GM23338 (cell line): ENCODE measurements around the gene SUPT5H. TPM values are rescaled to one million over a fixed set of nuclear protein-coding genes. Genes with fewer than 3 reads are reported as not detected.

Source experiments
- ATAC-seq: fragments of 200-7000 bp; cut with Tn5 transposase; 3 replicates; pipeline ENCODE4 v1.9.1; 2020
- DNase-seq: peaks from one replicate; pipeline ENCODE4 v3.0.0-alpha.2; 2015; ENCODE audit warnings: low spot score
- H2AFZ ChIP-seq: fragments of 200-600 bp; sonication (generic); 2 replicates; pipeline ENCODE4 v1.8.0; 2016; ENCODE audit warnings: antibody characterized with exemption, mild to moderate bottlenecking, moderate library complexity
- H3F3A ChIP-seq: fragments of 200-600 bp; sonication (generic); replicated peaks from 2 replicates; pipeline ENCODE4 v1.8.0; 2017; ENCODE audit warnings: antibody characterized with exemption, mixed run types, low read depth
- H3K27ac ChIP-seq: fragments of 200-600 bp; sonication (generic); 2 replicates; pipeline ENCODE4 v1.6.1; 2016; ENCODE audit warnings: low read depth
- H3K27me3 ChIP-seq: fragments of 200-600 bp; sonication (generic); 2 replicates; pipeline ENCODE4 v1.8.0; 2016; ENCODE audit warnings: mild to moderate bottlenecking, mixed run types, moderate library complexity; ENCODE audit not compliant: insufficient read depth
- H3K36me3 ChIP-seq: fragments of 200-600 bp; sonication (generic); 2 replicates; pipeline ENCODE4 v1.8.0; 2016; ENCODE audit warnings: mild to moderate bottlenecking; ENCODE audit not compliant: insufficient read depth
- H3K4me1 ChIP-seq: fragments of 200-600 bp; sonication (generic); 2 replicates; pipeline ENCODE4 v1.8.0; 2016; ENCODE audit warnings: mild to moderate bottlenecking, moderate library complexity; ENCODE audit not compliant: insufficient read depth
- H3K4me2 ChIP-seq: fragments of 200-600 bp; sonication (generic); 2 replicates; pipeline ENCODE4 v1.7.1; 2017; ENCODE audit warnings: mixed run types
- H3K4me3 ChIP-seq: fragments of 200-600 bp; sonication (generic); 2 replicates; pipeline ENCODE4 v1.6.1; 2016; ENCODE audit warnings: mixed run types
- H3K79me2 ChIP-seq: fragments of 200-600 bp; sonication (generic); replicated peaks from 2 replicates; pipeline ENCODE4 v1.8.0; 2017; ENCODE audit warnings: mild to moderate bottlenecking; ENCODE audit not compliant: insufficient read depth
- H3K9me2 ChIP-seq: fragments of 200-600 bp; sonication (generic); 2 replicates; pipeline ENCODE4 v1.8.0; 2017; ENCODE audit not compliant: insufficient read depth
- H4K20me1 ChIP-seq: fragments of 200-600 bp; sonication (generic); replicated peaks from 2 replicates; pipeline ENCODE4 v1.8.0; 2017; ENCODE audit warnings: mild to moderate bottlenecking; ENCODE audit not compliant: insufficient read depth
- H3K27ac Mint-ChIP-seq: 2 replicates; pipeline ENCODE4 v1.8.0; 2020; ENCODE audit warnings: inconsistent platforms, mild to moderate bottlenecking, moderate library complexity, mixed read lengths
- H3K27me3 Mint-ChIP-seq: 3 replicates; pipeline ENCODE4 v1.8.0; 2022; ENCODE audit warnings: low read depth, mild to moderate bottlenecking, moderate library complexity, mixed read lengths, inconsistent platforms; ENCODE audit not compliant: insufficient read depth, poor library complexity
- H3K36me3 Mint-ChIP-seq: 3 replicates; pipeline ENCODE4 v1.8.0; 2021; ENCODE audit warnings: low read depth, mild to moderate bottlenecking, inconsistent platforms, moderate library complexity, mixed read lengths
- H3K4me1 Mint-ChIP-seq: 3 replicates; pipeline ENCODE4 v1.8.0; 2020; ENCODE audit warnings: mild to moderate bottlenecking, inconsistent platforms, mixed read lengths
- H3K4me3 Mint-ChIP-seq: 3 replicates; pipeline ENCODE4 v1.8.0; 2021; ENCODE audit warnings: moderate library complexity, mild to moderate bottlenecking, inconsistent platforms, mixed read lengths
- H3K9me3 Mint-ChIP-seq: 3 replicates; pipeline ENCODE4 v1.8.0; 2020; ENCODE audit warnings: moderate library complexity, mild to moderate bottlenecking, inconsistent platforms, mixed read lengths
- CREB1 ChIP-seq: fragments of 250-450 bp; sonication (Bioruptor Pico); IDR thresholded peaks from 2 replicates; pipeline ENCODE4 v1.5.0; 2020; ENCODE audit warnings: low read depth, mild to moderate bottlenecking, moderate library complexity
- ETS1 ChIP-seq: IDR thresholded peaks from 2 replicates; pipeline ENCODE4 v1.6.1; 2016; ENCODE audit warnings: antibody characterized with exemption
- EZH2 ChIP-seq: fragments of 200-600 bp; sonication (generic); IDR thresholded peaks from one replicate; pipeline ENCODE4 v1.8.0; 2017; ENCODE audit warnings: antibody characterized with exemption, mild to moderate bottlenecking, low read depth; ENCODE audit not compliant: unreplicated experiment
- JUNB ChIP-seq: IDR thresholded peaks from one replicate; pipeline ENCODE4 v1.6.1; 2016; ENCODE audit warnings: antibody characterized with exemption; ENCODE audit not compliant: unreplicated experiment
- NANOG ChIP-seq: IDR thresholded peaks from 2 replicates; pipeline ENCODE4 v1.6.1; 2016; ENCODE audit warnings: antibody characterized with exemption, borderline replicate concordance
- POLR2AphosphoS5 ChIP-seq: IDR thresholded peaks from 2 replicates; pipeline ENCODE4 v1.6.1; 2016; ENCODE audit warnings: antibody characterized with exemption, low read depth
- REST ChIP-seq: IDR thresholded peaks from one replicate; pipeline ENCODE4 v1.6.1; 2018; ENCODE audit warnings: antibody characterized with exemption; ENCODE audit not compliant: unreplicated experiment
- STAT1 ChIP-seq: IDR thresholded peaks from one replicate; pipeline ENCODE4 v1.6.1; 2016; ENCODE audit warnings: antibody characterized with exemption; ENCODE audit not compliant: unreplicated experiment
- ZNF114 ChIP-seq: fragments of 250-450 bp; sonication (Bioruptor Pico); IDR thresholded peaks from 2 replicates; pipeline ENCODE4 v1.5.0; 2020; ENCODE audit warnings: mild to moderate bottlenecking, moderate library complexity
- ZNF331 ChIP-seq: fragments of 250-450 bp; sonication (Bioruptor Pico); IDR thresholded peaks from 2 replicates; pipeline ENCODE4 v1.5.0; 2020; ENCODE audit warnings: low read depth, mild to moderate bottlenecking, moderate library complexity
- ZNF462 ChIP-seq: fragments of 250-450 bp; sonication (Bioruptor Pico); IDR thresholded peaks from 2 replicates; pipeline ENCODE4 v1.5.0; 2020; ENCODE audit warnings: mild to moderate bottlenecking, moderate library complexity
- polyA plus RNA-seq: library from polyadenylated mRNA; unstranded; fragments of >200 nt; fragmentation: Nextera tagmentation; extraction: Ambion mirVana; gene quantifications from 2 replicates; pipeline ENCODE4 v1.2.1, GENCODE V29; 2016
- total RNA-seq: library from RNA; depleted of rRNA; stranded (reverse); fragments of >200 nt; shearing (Covaris generic); gene quantifications from 2 replicates; pipeline ENCODE4 v1.2.3, GENCODE V29; 2014

Gene SUPT5H
- total and polyA plus RNA-seq, 2 experiments from 2014 or later, result 108 to 150 TPM

GRCh38 chr19:39473443-39473960 lies 28.1 kb downstream of the SUPT5H start:
- H3K4me3 Mint-ChIP-seq, result no peak overlapping the region
- ATAC-seq (no peak), DNase-seq (no peak)
- H3K36me3 ChIP-seq, result peaks cover 24% of the 10 kb centered on the region
- no peaks in the 10 kb centered on the region for H3K27me3 ChIP-seq
- H3K79me2 ChIP-seq, result no peaks in the 10 kb centered on the region; the same call in 1 of the 2 replicates
- no peak overlapping the region for H3K27ac ChIP-seq
- H3K27ac Mint-ChIP-seq, result no peak overlapping the region
- no peaks in the 10 kb centered on the region for H3K4me1 ChIP-seq
- H3K4me1 Mint-ChIP-seq, result peaks cover 8% of the 10 kb centered on the region; the same call in 2 of the 3 replicates
- peaks cover 12% of the 10 kb centered on the region; the same call in 1 of the 2 replicates for H3F3A ChIP-seq
- peaks cover 15% of the 10 kb centered on the region for H3K27me3 Mint-ChIP-seq
- H3K9me2 ChIP-seq, result no peaks in the 10 kb centered on the region
- TF ChIP-seq JUNB (no peak), REST (no peak), STAT1 (no peak), EZH2 (no peak), POLR2AphosphoS5 (no peak), ZNF114 (CRISPR knock-in tag) (no peak), ZNF462 (CRISPR knock-in tag) (no peak), ETS1 (no peak), NANOG (no peak), CREB1 (CRISPR knock-in tag) (no peak), ZNF331 (CRISPR knock-in tag) (no peak)
- H3K36me3 Mint-ChIP-seq, result peaks cover 70% of the 10 kb centered on the region
- no peak overlapping the region for H3K4me3 ChIP-seq
- H4K20me1 ChIP-seq, result 0 out of 2 replicates have a peak, but pooled peaks cover 10% of the 10 kb centered on the region
- H2AFZ ChIP-seq, result no peak overlapping the region
- no peak overlapping the region for H3K4me2 ChIP-seq
- H3K9me3 Mint-ChIP-seq, result no peaks in the 10 kb centered on the region; the same call in 2 of the 3 replicates
